Uterus (tissue), 4 donors: Measurements from ENCODE around the gene MGAM2. TPM values are rescaled to one million over a fixed set of nuclear protein-coding genes. Genes with fewer than 3 reads are reported as not detected.

ENCODE experiments used
- DNase-seq, 2 donors: peaks; one replicate each; pipeline ENCODE4 v3.0.0-alpha.2; 2019 to 2020
- H3K27ac ChIP-seq, 2 donors: fragments of 200-600 bp; sonication (generic); 1 replicate in 1 of 2; 2 replicates in 1 of 2; pipeline ENCODE4 v1.5.1; 2016 to 2018
- H3K27me3 ChIP-seq, 2 donors: fragments of 200-600 bp; sonication (generic); one replicate each; pipeline ENCODE4 v1.5.1; 2018 to 2019; ENCODE audit warnings: control low read depth in 1 of 2
- H3K36me3 ChIP-seq, 2 donors: fragments of 200-600 bp; sonication (generic); one replicate each; pipeline ENCODE4 v1.5.1; 2019; ENCODE audit warnings: control low read depth in 1 of 2
- H3K4me1 ChIP-seq, 2 donors: fragments of 200-600 bp; sonication (generic); one replicate each; pipeline ENCODE4 v1.5.1; 2018 to 2019; ENCODE audit warnings: control low read depth in 1 of 2
- H3K4me3 ChIP-seq, 2 donors: fragments of 200-600 bp; sonication (generic); 1 replicate in 1 of 2; 2 replicates in 1 of 2; pipeline ENCODE4 v1.5.1; 2018 to 2019; ENCODE audit warnings: mild to moderate bottlenecking in 1 of 2
- H3K9me3 ChIP-seq, 2 donors: fragments of 200-600 bp; sonication (generic); one replicate each; pipeline ENCODE4 v1.5.1; 2019; ENCODE audit warnings: control low read depth in 1 of 2
- POLR2A ChIP-seq, 2 donors: fragments of 450-650 bp; IDR thresholded peaks; one replicate each; pipeline ENCODE4 v1.6.1; 2016; ENCODE audit warnings: antibody characterized with exemption in 2 of 2, mild to moderate bottlenecking in 1 of 2, moderate library complexity in 1 of 2
- intact Hi-C: fragments of 100-400 bp; cut with DNase I; formaldehyde crosslinking; loops from one replicate; pipeline ENCODE4 v1.15.1; 2023; ENCODE audit warnings: low total_unique reads
- total RNA-seq, 4 donors: library from RNA; depleted of rRNA in 3 of 4; stranded (reverse); fragments of >200 nt in 3 of 4; gene quantifications; one replicate each; pipeline versions ENCODE4 v1.1.0 to v1.2.4, GENCODE V29; 2014 to 2023
- TF ChIP-seq, protein P1 (sequence below), 4 experiments: fragments of 200-600 bp in 2 of 4; fragments of 450-650 bp in 2 of 4; sonication (generic) in 2 of 4; IDR thresholded peaks; one replicate each; pipeline ENCODE4 v1.5.1; 2016 to 2019; ENCODE audit warnings: antibody characterized with exemption in 4 of 4, mild to moderate bottlenecking in 2 of 4, moderate library complexity in 1 of 4
- donor health status: DM: yes; HTN: yes; CAD: no.

MGAM2 gene
- total RNA-seq, 4 donors from 2014 or later = under 0.01 to 0.12 (median 0.07) TPM; not detected in 1

GRCh38 chr7:142142702-142143101 lies 31.2 kb downstream of the MGAM2 start:
- no peak overlapping the region for H3K4me3 ChIP-seq
- no peak for TF ChIP-seq POLR2A (IDR thresholded peaks at IDR 0.05)
- TF ChIP-seq, protein P1, sequence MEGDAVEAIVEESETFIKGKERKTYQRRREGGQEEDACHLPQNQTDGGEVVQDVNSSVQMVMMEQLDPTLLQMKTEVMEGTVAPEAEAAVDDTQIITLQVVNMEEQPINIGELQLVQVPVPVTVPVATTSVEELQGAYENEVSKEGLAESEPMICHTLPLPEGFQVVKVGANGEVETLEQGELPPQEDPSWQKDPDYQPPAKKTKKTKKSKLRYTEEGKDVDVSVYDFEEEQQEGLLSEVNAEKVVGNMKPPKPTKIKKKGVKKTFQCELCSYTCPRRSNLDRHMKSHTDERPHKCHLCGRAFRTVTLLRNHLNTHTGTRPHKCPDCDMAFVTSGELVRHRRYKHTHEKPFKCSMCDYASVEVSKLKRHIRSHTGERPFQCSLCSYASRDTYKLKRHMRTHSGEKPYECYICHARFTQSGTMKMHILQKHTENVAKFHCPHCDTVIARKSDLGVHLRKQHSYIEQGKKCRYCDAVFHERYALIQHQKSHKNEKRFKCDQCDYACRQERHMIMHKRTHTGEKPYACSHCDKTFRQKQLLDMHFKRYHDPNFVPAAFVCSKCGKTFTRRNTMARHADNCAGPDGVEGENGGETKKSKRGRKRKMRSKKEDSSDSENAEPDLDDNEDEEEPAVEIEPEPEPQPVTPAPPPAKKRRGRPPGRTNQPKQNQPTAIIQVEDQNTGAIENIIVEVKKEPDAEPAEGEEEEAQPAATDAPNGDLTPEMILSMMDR (IDR thresholded peaks at IDR 0.05) = no peak
- intact Hi-C loops = no loop called here
- no peak for DNase-seq
- no peaks in the 10 kb centered on the region for H3K36me3 ChIP-seq
- H3K9me3 ChIP-seq = no peaks in the 10 kb centered on the region
- no peaks in the 10 kb centered on the region for H3K27me3 ChIP-seq
- H3K27ac ChIP-seq = no peak overlapping the region
- H3K4me1 ChIP-seq = no peaks in the 10 kb centered on the region

- TF ChIP-seq, protein P1 (IDR thresholded peaks at IDR 0.05) = no peak
- no peak for TF ChIP-seq POLR2A (IDR thresholded peaks at IDR 0.05)
- Histone ChIP-seq H3K4me3 (no peak overlapping the region), H3K9me3 (no peaks in the 10 kb centered on the region), H3K27ac (no peak overlapping the region), H3K4me1 (no peaks in the 10 kb centered on the region), H3K27me3 (no peaks in the 10 kb centered on the region), H3K36me3 (no peaks in the 10 kb centered on the region)
- no peak for DNase-seq
- intact Hi-C loops = no loop called here
Measured at GRCh38 chr7:142146124-142146523, 34.6 kb downstream of the MGAM2 start.

DNA sequence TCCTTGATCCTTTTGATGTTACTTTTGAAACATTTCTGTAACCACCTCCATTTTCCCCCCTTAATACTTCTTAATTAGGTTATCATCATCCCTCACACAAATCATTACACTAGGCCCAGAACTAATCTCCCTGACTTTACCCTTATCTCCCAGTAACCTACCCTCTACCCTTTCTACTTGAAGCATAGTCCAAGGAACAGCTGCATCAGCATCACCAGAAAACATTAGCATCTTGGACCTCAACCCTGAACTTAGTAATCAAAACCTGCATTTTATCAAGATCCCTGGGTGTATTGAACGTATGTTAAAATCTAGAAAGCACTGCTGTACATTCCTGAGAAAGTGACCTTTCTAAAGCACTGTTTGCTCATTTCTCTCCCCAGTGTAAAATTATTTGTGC lies 38.8 kb downstream of the MGAM2 start:
- no peak for TF ChIP-seq POLR2A (IDR thresholded peaks at IDR 0.05)
- TF ChIP-seq, protein P1 (IDR thresholded peaks at IDR 0.05) = no peak
- Histone ChIP-seq H3K4me3 (no peak overlapping the region), H3K4me1 (no peaks in the 10 kb centered on the region), H3K27ac (no peak overlapping the region), H3K9me3 (no peaks in the 10 kb centered on the region), H3K27me3 (no peaks in the 10 kb centered on the region), H3K36me3 (no peaks in the 10 kb centered on the region)
- no peak for DNase-seq
- intact Hi-C loops = no loop called here

DNA sequence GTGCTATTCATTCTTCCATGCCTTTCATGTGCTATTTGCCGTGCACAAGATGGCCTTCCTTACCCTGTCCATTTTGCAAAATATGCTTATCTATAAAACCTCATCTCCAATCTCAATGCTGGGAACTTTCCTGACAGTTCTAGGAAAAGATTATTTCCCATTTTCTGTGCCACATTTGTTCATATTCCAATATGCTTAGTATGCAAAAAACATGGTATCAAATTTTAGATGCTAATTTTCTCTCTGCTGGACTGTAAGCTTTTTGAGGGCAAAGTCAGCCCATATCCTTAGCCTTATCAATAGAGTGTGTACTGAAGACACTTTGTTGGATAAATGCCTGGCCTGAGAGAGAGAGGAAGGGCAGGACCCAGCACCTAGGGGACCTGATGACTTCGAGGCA lies 39.4 kb downstream of the MGAM2 start:
- intact Hi-C loops = no loop called here
- H3K9me3 ChIP-seq = no peaks in the 10 kb centered on the region

GRCh38 chr7:142152076-142152475 lies 40.6 kb downstream of the MGAM2 start:
- no peaks in the 10 kb centered on the region for H3K4me1 ChIP-seq
- intact Hi-C loops = no loop called here
- H3K36me3 ChIP-seq = no peaks in the 10 kb centered on the region
- H3K4me3 ChIP-seq = no peak overlapping the region
- TF ChIP-seq, protein P1 (IDR thresholded peaks at IDR 0.05) = no peak
- TF ChIP-seq POLR2A (IDR thresholded peaks at IDR 0.05) = no peak
- no peaks in the 10 kb centered on the region for H3K9me3 ChIP-seq
- H3K27ac ChIP-seq = no peak overlapping the region
- H3K27me3 ChIP-seq = no peaks in the 10 kb centered on the region
- no peak for DNase-seq

More for the DNA sequence above, 39.4 kb downstream of the MGAM2 start:
- no peaks in the 10 kb centered on the region for H3K27me3 ChIP-seq
- no peak overlapping the region for H3K4me3 ChIP-seq
- no peak overlapping the region for H3K27ac ChIP-seq
- no peak for DNase-seq
- TF ChIP-seq POLR2A (IDR thresholded peaks at IDR 0.05) = no peak
- TF ChIP-seq, protein P1 (IDR thresholded peaks at IDR 0.05) = no peak
- no peaks in the 10 kb centered on the region for H3K4me1 ChIP-seq
- no peaks in the 10 kb centered on the region for H3K36me3 ChIP-seq
